ENCODE measurements around the gene KRTAP12-3. TPM values are rescaled to one million over a fixed set of nuclear protein-coding genes. Genes with fewer than 3 reads are reported as not detected.

The KRTAP12-3 gene
- total RNA-seq, 3 donors from 2014 or later: not detected

DNA sequence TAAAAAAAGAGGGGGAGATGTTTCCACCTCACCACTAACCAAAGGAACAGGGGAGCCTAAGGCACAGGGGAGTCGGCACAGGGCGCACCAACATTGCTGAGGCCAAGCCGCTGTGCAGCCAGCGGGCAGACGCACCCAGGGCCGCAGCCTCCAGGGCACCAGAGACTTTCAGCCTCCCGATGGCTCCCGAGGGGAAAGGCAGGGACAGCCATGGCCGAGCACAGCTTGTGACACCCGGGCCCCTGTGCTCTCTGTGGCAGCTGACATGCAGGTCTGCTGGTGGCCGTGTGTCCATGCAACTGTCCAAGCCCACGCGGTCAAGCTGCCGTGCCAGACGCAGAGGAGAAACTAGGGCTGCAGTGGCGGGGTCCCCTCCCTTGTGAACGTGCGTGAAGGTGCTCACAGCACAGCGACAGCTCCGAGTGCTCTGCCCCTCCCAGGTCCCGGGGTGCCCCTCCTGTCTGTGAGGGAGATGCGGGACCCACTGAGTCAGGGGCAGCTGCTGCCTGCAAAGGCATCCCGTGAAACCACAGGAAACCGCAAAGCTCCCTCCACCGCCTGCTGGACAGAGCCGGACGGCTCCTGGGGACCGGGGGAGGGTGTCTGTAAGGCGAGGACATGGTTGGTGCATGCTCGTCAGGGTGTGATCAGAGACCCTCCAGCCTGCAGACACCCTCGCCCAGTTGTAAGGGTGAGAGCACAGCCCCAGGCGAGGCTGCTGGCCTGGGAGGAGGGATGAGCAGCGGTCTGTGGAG, 9.0 kb upstream of the KRTAP12-3 start:
- Histone ChIP-seq H3K4me3 (no peak overlapping the region), H3K9me3 (peaks cover 3% of the 10 kb centered on the region), H3K4me1 (ENCODE audit: low read depth) (no peaks in the 10 kb centered on the region), H3K36me3 (ENCODE audit: low read depth) (no peaks in the 10 kb centered on the region)
- DNase-seq (no peak), ATAC-seq (no peak)
- TF ChIP-seq, protein P1, sequence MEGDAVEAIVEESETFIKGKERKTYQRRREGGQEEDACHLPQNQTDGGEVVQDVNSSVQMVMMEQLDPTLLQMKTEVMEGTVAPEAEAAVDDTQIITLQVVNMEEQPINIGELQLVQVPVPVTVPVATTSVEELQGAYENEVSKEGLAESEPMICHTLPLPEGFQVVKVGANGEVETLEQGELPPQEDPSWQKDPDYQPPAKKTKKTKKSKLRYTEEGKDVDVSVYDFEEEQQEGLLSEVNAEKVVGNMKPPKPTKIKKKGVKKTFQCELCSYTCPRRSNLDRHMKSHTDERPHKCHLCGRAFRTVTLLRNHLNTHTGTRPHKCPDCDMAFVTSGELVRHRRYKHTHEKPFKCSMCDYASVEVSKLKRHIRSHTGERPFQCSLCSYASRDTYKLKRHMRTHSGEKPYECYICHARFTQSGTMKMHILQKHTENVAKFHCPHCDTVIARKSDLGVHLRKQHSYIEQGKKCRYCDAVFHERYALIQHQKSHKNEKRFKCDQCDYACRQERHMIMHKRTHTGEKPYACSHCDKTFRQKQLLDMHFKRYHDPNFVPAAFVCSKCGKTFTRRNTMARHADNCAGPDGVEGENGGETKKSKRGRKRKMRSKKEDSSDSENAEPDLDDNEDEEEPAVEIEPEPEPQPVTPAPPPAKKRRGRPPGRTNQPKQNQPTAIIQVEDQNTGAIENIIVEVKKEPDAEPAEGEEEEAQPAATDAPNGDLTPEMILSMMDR (IDR thresholded peaks at IDR 0.05): no peak
- intact Hi-C loops (cut with DNase I, micrococcal nuclease): no loop called here

DNA sequence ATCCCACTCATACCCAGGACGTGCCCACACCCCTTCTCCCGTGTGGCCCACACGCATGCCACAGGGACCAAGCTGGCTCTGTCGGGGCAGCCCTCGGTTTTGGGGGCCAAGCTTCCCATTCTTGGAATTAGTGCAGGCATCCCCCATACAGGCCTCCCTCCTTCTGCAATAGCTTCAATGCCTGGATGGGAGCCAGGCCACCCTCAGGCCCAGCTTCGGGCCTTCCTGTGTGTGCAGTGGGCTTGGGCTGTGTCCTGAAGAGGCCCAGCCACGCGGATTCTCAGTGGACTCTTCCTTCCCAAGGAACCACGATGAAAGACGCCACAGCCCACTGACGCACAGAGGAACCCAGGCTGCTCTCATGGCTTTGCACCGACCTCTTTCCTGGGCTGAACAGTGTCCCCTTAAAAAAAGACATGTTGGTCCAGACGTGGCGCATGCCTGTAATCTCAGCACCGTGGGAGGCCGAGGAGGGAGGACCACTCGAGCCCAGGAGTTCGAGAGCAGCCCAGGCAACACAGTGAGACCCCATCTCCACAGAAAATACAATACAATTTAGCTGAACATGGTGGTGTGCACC, 8.1 kb upstream of the KRTAP12-3 start:
- no peak for DNase-seq
- no peaks in the 10 kb centered on the region for H3K4me1 ChIP-seq (ENCODE audit: low read depth)
- intact Hi-C loops (cut with DNase I, micrococcal nuclease): no loop called here
- no peak for ATAC-seq
- TF ChIP-seq, protein P1 (IDR thresholded peaks at IDR 0.05): no peak
- no peak overlapping the region for H3K4me3 ChIP-seq
- no peaks in the 10 kb centered on the region for H3K36me3 ChIP-seq (ENCODE audit: low read depth)
- H3K9me3 ChIP-seq: peaks cover 3% of the 10 kb centered on the region

DNA sequence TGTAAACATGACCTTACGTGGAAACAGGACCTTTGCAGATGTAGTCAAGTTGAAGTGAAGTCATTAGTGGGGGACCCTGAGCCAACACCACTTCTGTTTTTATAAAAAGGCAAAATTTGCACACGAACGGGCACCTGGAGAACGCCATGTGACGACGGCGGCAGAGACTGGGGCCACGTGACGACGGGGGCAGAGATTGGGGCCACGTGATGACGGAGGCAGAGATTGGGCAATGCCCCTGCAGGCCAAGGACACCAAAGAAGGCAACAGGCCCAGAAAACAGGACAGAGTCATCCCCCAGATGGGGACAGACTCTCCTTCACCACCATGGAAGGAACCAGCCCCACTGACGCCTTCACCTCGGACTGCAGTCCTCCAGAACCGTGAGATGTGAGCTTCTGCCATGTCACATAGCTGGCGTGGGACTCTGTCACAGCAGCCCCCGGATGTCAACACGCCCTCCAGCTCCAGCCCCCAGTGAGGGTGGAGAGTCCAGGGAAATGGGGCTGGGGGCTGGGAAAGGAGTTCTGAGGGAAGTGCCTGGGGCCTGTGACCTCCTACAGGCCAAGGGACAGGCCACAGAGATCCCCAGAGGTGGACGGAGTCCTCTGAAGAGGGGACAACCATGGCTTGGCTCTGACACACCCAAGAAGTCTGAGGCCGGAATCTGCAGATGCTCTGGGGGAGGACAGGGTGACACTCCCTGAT, 7.3 kb upstream of the KRTAP12-3 start:
- Histone ChIP-seq H3K36me3 (ENCODE audit: low read depth) (no peaks in the 10 kb centered on the region), H3K4me1 (ENCODE audit: low read depth) (no peaks in the 10 kb centered on the region), H3K9me3 (no peaks in the 10 kb centered on the region), H3K4me3 (no peak overlapping the region)
- intact Hi-C loops (cut with DNase I, micrococcal nuclease): no loop called here
- TF ChIP-seq, protein P1 (IDR thresholded peaks at IDR 0.05): no peak
- no peak for DNase-seq
- no peak for ATAC-seq

DNA sequence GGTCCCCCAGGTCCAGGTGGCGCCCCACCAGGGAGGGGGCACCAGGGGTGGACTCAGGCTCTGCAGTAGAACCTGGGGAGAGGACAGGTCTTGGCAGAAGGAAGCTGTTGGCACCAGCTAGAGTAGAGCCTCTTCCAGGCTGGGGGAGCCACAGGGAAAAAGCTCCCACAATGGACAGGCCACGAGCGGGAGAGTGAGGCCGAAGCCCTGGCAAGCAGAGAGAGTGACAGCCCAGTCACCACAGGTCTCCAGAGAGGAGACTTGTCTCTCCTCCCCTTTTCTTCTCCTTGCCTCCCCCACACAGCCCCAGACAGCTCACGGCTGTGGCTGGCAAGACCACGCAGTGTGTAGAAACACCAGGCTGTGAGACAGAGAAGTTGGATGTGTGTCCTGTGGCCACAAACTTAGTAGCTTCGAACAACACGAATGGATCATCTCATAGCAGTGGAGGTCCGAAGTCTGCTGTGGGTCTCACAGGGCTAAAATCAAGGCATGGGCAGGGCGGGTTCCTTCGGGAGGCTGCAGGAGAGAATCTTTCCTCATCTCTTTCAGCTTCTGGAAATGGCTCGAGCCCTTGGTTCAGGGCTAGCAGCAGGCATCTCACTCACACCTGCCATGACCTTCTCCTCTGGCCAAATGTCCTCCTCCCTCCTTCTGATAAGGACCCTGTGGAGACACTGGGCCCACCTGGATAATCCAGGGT, 6.6 kb upstream of the KRTAP12-3 start:
- Histone ChIP-seq H3K4me1 (ENCODE audit: low read depth) (no peaks in the 10 kb centered on the region), H3K9me3 (no peaks in the 10 kb centered on the region), H3K36me3 (ENCODE audit: low read depth) (no peaks in the 10 kb centered on the region), H3K4me3 (no peak overlapping the region)
- TF ChIP-seq, protein P1 (IDR thresholded peaks at IDR 0.05): no peak
- intact Hi-C loops (cut with DNase I, micrococcal nuclease): no loop called here
- no peak for ATAC-seq
- no peak for DNase-seq

DNA sequence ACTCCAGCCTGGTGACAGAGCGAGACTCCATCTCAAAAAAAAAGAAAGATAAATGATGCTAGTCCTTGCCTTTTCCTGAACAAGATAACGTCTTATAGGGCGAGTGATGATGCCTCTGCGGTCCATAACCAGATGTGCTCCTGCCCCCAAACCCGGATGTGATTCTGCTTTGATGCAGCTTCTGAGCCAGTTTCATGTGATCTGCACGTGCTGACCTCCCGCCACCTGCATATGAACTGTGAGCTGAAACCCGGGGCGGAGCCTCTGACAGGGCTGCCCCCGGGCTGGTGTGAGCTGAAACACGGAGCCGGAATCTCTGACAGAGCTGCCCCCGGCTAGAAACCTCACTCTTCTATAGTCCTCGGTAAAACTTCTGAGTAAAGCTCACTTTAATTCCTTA, 4.6 kb upstream of the KRTAP12-3 start:
- H3K4me1 ChIP-seq (ENCODE audit: low read depth): no peaks in the 10 kb centered on the region
- no peak for DNase-seq
- H3K36me3 ChIP-seq (ENCODE audit: low read depth): no peaks in the 10 kb centered on the region
- intact Hi-C loops (cut with DNase I, micrococcal nuclease): no loop called here
- ATAC-seq: no peak
- TF ChIP-seq, protein P1 (IDR thresholded peaks at IDR 0.05): no peak
- H3K9me3 ChIP-seq: no peaks in the 10 kb centered on the region
- H3K4me3 ChIP-seq: no peak overlapping the region

Data from mucosa of descending colon (tissue), 3 donors.